ENCODE data around the gene GKN2.
"Not testable (repeated sequence)": the region's sequence is repeated elsewhere in the genome, so short reads cannot be mapped to it uniquely, and the experiment has no call there.

GKN2 gene

GRCh38 chr2:68959001-68959400 lies 6.3 kb upstream of the GKN2 start:
- no peak for DNase-seq (ENCODE audit: low spot score)

GRCh38 chr2:68955432-68955831 lies 2.7 kb upstream of the GKN2 start:
- not testable (repeated sequence) for DNase-seq (ENCODE audit: low spot score)

GRCh38 chr2:68951899-68952298 lies 794 bp downstream of the GKN2 start:
- no peak for DNase-seq (ENCODE audit: low spot score)

- no peak for DNase-seq (ENCODE audit: low spot score)
Observed at GRCh38 chr2:68948710-68949109, 4.0 kb downstream of the GKN2 start.

- no peak for DNase-seq (ENCODE audit: low spot score)
Observed at GRCh38 chr2:68946117-68946516, 6.6 kb downstream of the GKN2 start.

GRCh38 chr2:68943581-68944568 lies 8.8 kb downstream of the GKN2 start:
- DNase-seq (ENCODE audit: low spot score): peak; percentile 55

GRCh38 chr2:68942827-68943226 lies 9.9 kb downstream of the GKN2 start:
- DNase-seq (ENCODE audit: low spot score): no peak

- peak; percentile 30 for DNase-seq (ENCODE audit: low spot score)
Observed at GRCh38 chr2:68940369-68940768, 12.3 kb downstream of the GKN2 start.

- DNase-seq (ENCODE audit: low spot score): no peak
Observed at GRCh38 chr2:68939962-68940361, 12.7 kb downstream of the GKN2 start.

GRCh38 chr2:68938938-68939337 lies 13.8 kb downstream of the GKN2 start:
- no peak for DNase-seq (ENCODE audit: low spot score)

GRCh38 chr2:68937346-68938055 lies 15.2 kb downstream of the GKN2 start:
- no peak for DNase-seq (ENCODE audit: low spot score)

GRCh38 chr2:68936889-68937288 lies 15.8 kb downstream of the GKN2 start:
- no peak for DNase-seq (ENCODE audit: low spot score)

- no peak for DNase-seq (ENCODE audit: low spot score)
Observed at GRCh38 chr2:68936427-68936826, 16.3 kb downstream of the GKN2 start.

GRCh38 chr2:68935471-68935870 lies 17.2 kb downstream of the GKN2 start:
- DNase-seq (ENCODE audit: low spot score): no peak

GRCh38 chr2:68934021-68934420 lies 18.7 kb downstream of the GKN2 start:
- DNase-seq (ENCODE audit: low spot score): no peak

- no peak for DNase-seq (ENCODE audit: low spot score)
Observed at GRCh38 chr2:68932402-68932801, 20.3 kb downstream of the GKN2 start.

- DNase-seq (ENCODE audit: low spot score): no peak
Observed at GRCh38 chr2:68931799-68932198, 20.9 kb downstream of the GKN2 start.

GRCh38 chr2:68931149-68931711 lies 21.5 kb downstream of the GKN2 start:
- DNase-seq (ENCODE audit: low spot score): no peak

- no peak for DNase-seq (ENCODE audit: low spot score)
Observed at GRCh38 chr2:68926796-68927195, 25.9 kb downstream of the GKN2 start.

- DNase-seq (ENCODE audit: low spot score): peak; percentile 71
Observed at GRCh38 chr2:68925295-68925896, 27.3 kb downstream of the GKN2 start.

GRCh38 chr2:68921646-68922045 lies 31.0 kb downstream of the GKN2 start:
- no peak for DNase-seq (ENCODE audit: low spot score)

GRCh38 chr2:68920481-68921170 lies 32.1 kb downstream of the GKN2 start:
- DNase-seq (ENCODE audit: low spot score): no peak

Measured in activated CD4-positive, alpha-beta T cell treated with anti-CD3 and anti-CD28 coated beads, Interleukin-2, Interleukin-4, amounts not matched to agents 100 ng/mL and 50 ng/mL, durations not matched to agents 16 hours and 8 hours (primary cell).